Bronchial epithelial cell (primary cell): Measurements from ENCODE around the gene ADGRB2. TPM values are rescaled to one million over a fixed set of nuclear protein-coding genes. Genes with fewer than 3 reads are reported as not detected.

Experiments
- DNase-seq: peaks from one replicate; pipeline ENCODE4 v3.0.0-alpha.2; 2010; ENCODE audit warnings: low read depth
- FAIRE-seq: peaks from 2 replicates; lab custom pipeline; 2011; peaks lifted over from hg19 to GRCh38; lab: Jason Lieb, UNC
- H3K27me3 ChIP-seq: 2 replicates; pipeline ENCODE4 v1.5.1; 2011; ENCODE audit warnings: low read length; ENCODE audit not compliant: control insufficient read depth, insufficient read depth
- H3K36me3 ChIP-seq: 2 replicates; pipeline ENCODE4 v1.5.1; 2011; ENCODE audit warnings: low read length; ENCODE audit not compliant: control insufficient read depth, insufficient read depth
- H3K4me3 ChIP-seq: 2 replicates; pipeline ENCODE4 v1.5.1; 2011; ENCODE audit warnings: mild to moderate bottlenecking, low read depth, low read length, control low read depth
- CTCF ChIP-seq: IDR thresholded peaks from 2 replicates; pipeline ENCODE4 v1.5.1; 2011; ENCODE audit warnings: mild to moderate bottlenecking, moderate library complexity, low read length, control low read depth, inconsistent platforms; ENCODE audit not compliant: insufficient read depth, severe bottlenecking
- total RNA-seq: library from RNA; depleted of rRNA; stranded (reverse); fragments of >200 nt; gene quantifications from 2 replicates; pipeline ENCODE4 v1.2.1, GENCODE V29; 2014

ADGRB2 gene
- total RNA-seq, 1 donor from 2014 or later, result 0.53 TPM

GRCh38 chr1:31786366-31787060 lies 22.4 kb upstream of the ADGRB2 start:
- no peak for DNase-seq

GRCh38 chr1:31785947-31786290 lies 21.8 kb upstream of the ADGRB2 start:
- no peak for TF ChIP-seq CTCF
- Histone ChIP-seq H3K4me3 (no peak overlapping the region), H3K36me3 (no peaks in the 10 kb centered on the region), H3K27me3 (no peaks in the 10 kb centered on the region)
- FAIRE-seq (no peak), DNase-seq (no peak)

More at GRCh38 chr1:31786366-31787060, 22.4 kb upstream of the ADGRB2 start:
- peak; percentile 18 for FAIRE-seq
- Histone ChIP-seq H3K27me3 (no peaks in the 10 kb centered on the region), H3K36me3 (no peaks in the 10 kb centered on the region), H3K4me3 (no peak overlapping the region)
- TF ChIP-seq CTCF, result no peak

GRCh38 chr1:31785020-31785946 lies 21.1 kb upstream of the ADGRB2 start:
- H3K4me3 ChIP-seq, result no peak overlapping the region
- H3K27me3 ChIP-seq, result no peaks in the 10 kb centered on the region
- no peak for TF ChIP-seq CTCF
- DNase-seq (no peak), FAIRE-seq (peak; percentile 81)
- no peaks in the 10 kb centered on the region for H3K36me3 ChIP-seq

GRCh38 chr1:31784356-31785019 lies 20.3 kb upstream of the ADGRB2 start:
- Histone ChIP-seq H3K36me3 (no peaks in the 10 kb centered on the region), H3K27me3 (no peaks in the 10 kb centered on the region), H3K4me3 (no peak overlapping the region)
- no peak for DNase-seq
- no peak for FAIRE-seq
- no peak for TF ChIP-seq CTCF

GRCh38 chr1:31783846-31784245 lies 19.7 kb upstream of the ADGRB2 start:
- no peaks in the 10 kb centered on the region for H3K36me3 ChIP-seq
- no peak overlapping the region for H3K4me3 ChIP-seq
- TF ChIP-seq CTCF, result no peak
- no peak for DNase-seq
- no peak for FAIRE-seq
- H3K27me3 ChIP-seq, result no peaks in the 10 kb centered on the region
